HUES6 (cell line): ENCODE results near the gene KLHL26.

Source experiments
- H3K27ac ChIP-seq: 2 replicates; pipeline ENCODE4 v1.7.0; 2013; ENCODE audit warnings: low read depth, mild to moderate bottlenecking, low read length, inconsistent platforms
- H3K27me3 ChIP-seq: 2 replicates; pipeline ENCODE4 v1.6.1; 2013; ENCODE audit warnings: low read length; ENCODE audit not compliant: control insufficient read depth, insufficient read depth
- H3K36me3 ChIP-seq: 2 replicates; pipeline ENCODE4 v1.6.1; 2013; ENCODE audit warnings: low read length; ENCODE audit not compliant: control insufficient read depth, insufficient read depth
- H3K4me1 ChIP-seq: 2 replicates; pipeline ENCODE4 v1.6.1; 2013; ENCODE audit warnings: low read length; ENCODE audit not compliant: control insufficient read depth, insufficient read depth
- H3K4me3 ChIP-seq: 2 replicates; pipeline ENCODE4 v1.5.1; 2013; ENCODE audit warnings: low read depth, low read length
- H3K9ac ChIP-seq: one replicate; pipeline ENCODE4 v1.6.1; 2013; ENCODE audit warnings: mild to moderate bottlenecking, low read length
- H3K9me3 ChIP-seq: 2 replicates; pipeline ENCODE4 v1.6.1; 2013; ENCODE audit warnings: low read depth, low read length; ENCODE audit not compliant: control insufficient read depth, insufficient read depth

The KLHL26 gene

GRCh38 chr19:18651733-18652132 is 14.9 kb downstream of the KLHL26 start:
- no peak overlapping the region for H3K27ac ChIP-seq

DNA sequence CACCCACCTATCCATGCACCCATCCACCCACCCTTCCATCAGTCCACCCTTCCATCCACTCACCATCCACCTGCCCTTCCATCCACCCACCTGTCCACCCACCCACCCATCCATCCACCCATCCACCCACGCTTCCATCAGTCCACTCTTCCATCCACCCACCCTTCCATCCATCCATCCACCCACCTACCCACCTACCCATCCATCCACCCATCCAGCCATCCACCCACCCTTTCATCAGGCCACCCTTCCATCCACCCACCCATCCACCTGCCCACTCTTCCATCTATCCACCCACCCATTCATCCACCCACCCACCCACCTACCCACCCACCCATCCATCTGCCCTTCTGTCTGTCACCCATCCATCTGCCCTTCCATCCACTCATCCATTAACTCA is 17.0 kb downstream of the KLHL26 start:
- H3K9me3 ChIP-seq, result no peaks in the 10 kb centered on the region
- peaks cover 8% of the 10 kb centered on the region; the same call in 1 of the 2 replicates for H3K27me3 ChIP-seq
- H3K4me1 ChIP-seq, result peaks cover 41% of the 10 kb centered on the region
- no peak overlapping the region for H3K4me3 ChIP-seq
- H3K36me3 ChIP-seq, result no peaks in the 10 kb centered on the region
- H3K27ac ChIP-seq, result no peak overlapping the region
- H3K9ac ChIP-seq, result no peak overlapping the region

More at GRCh38 chr19:18651733-18652132, 14.9 kb downstream of the KLHL26 start:
- H3K4me3 ChIP-seq, result no peak overlapping the region
- no peaks in the 10 kb centered on the region for H3K36me3 ChIP-seq
- peaks cover 39% of the 10 kb centered on the region for H3K4me1 ChIP-seq
- no peak overlapping the region for H3K9ac ChIP-seq
- peaks cover 4% of the 10 kb centered on the region; the same call in 1 of the 2 replicates for H3K27me3 ChIP-seq
- H3K9me3 ChIP-seq, result no peaks in the 10 kb centered on the region

DNA sequence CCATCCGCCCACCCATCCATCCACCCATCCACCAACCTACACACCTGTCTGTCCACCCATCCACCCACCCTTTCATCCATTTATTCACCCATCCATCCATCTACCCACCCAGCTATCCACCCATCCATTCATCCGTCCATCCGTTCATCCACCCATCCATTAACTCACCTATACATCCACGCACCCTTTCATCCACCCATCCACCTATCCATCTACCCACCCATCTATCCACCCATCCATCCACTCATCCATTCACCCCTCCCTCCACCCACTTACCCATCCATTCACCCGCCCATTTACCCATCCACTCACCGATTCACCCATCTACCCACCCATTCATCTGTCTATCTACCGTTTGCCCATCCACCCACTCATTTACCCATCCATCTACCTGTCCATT is 17.6 kb downstream of the KLHL26 start:
- no peaks in the 10 kb centered on the region for H3K9me3 ChIP-seq
- no peak overlapping the region for H3K4me3 ChIP-seq
- no peak overlapping the region for H3K9ac ChIP-seq
- peaks cover 39% of the 10 kb centered on the region for H3K4me1 ChIP-seq
- no peaks in the 10 kb centered on the region for H3K36me3 ChIP-seq
- H3K27me3 ChIP-seq, result peaks cover 8% of the 10 kb centered on the region; the same call in 1 of the 2 replicates
- no peak overlapping the region for H3K27ac ChIP-seq

DNA sequence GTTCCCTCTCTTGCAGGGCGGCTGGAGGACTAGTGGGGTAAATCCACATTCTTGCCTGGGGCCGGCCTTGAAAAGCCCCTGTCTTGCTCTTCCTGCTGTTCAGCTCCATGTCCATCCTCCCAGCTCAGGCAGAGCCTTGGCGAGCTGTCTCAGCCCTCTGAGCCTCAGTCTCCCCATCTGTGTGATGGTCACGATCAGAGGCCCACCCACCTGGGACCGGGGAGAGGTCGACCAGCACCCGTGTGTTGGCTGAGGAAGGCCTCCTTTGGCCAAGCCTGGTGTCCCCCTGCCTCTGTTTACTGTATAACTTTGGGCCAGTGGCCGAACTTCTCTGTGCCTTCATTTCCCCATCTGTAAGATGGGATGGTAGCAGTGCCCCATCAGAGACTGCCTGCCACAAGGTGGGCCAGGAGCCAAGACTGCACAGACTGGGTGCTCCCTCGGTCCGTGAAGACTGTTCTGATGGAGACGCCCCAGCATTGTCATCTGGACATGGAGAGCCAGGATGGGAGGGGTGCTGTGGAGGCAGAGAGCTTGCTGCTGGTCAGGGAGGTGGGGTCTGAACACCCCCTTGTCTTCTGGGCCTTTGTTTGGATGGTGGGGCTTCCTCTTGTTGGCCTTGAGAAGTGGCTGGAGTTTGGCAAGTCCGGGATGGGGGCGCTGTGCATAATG is 18.5 kb downstream of the KLHL26 start:
- H3K9ac ChIP-seq, result no peak overlapping the region

DNA sequence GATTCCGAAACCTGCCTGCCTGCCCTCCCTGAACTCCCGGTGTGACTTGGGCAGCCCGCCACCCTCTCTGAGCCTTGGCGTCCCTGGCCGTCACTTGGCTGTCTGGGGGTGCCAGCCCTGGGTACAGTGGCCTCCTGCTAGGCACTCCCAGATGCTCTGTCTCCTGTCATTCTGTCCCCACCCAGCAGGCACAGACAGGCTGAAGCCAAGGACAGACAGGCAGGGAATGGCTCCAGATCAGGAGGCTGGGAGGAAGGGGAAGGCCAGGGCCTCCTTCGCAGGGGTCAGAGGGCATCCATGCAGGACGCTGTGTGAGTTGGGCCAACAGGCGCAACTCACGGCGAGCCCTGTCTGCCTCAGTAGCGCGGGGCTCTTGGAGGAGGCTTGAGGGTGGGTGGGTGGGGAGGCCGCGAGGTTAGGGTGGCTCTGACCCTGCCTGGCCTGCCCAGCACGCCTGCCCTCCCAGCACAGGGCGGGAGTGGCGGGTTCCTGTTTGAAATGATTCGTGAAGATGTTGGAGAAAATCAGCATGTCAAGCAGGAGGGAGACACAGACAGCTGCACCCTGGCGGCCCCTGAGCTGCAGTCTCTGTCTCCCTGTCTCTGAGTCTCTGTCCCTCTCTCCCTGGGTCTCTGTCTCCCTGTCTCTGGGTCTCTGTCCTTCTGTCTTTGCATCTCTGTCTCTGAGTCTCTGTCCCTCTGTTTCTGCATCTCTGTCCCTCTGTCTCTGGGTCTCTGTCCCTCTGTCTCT is 19.7 kb downstream of the KLHL26 start:
- Histone ChIP-seq H3K27me3 (peaks cover 4% of the 10 kb centered on the region; the same call in 1 of the 2 replicates), H3K9ac (no peak overlapping the region), H3K9me3 (no peaks in the 10 kb centered on the region), H3K4me3 (no peak overlapping the region), H3K27ac (no peak overlapping the region), H3K36me3 (no peaks in the 10 kb centered on the region), H3K4me1 (peaks cover 29% of the 10 kb centered on the region)

More for the DNA sequence above, 18.5 kb downstream of the KLHL26 start:
- H3K4me1 ChIP-seq, result peaks cover 37% of the 10 kb centered on the region
- peaks cover 6% of the 10 kb centered on the region; the same call in 1 of the 2 replicates for H3K27me3 ChIP-seq
- H3K9me3 ChIP-seq, result no peaks in the 10 kb centered on the region
- no peak overlapping the region for H3K27ac ChIP-seq
- H3K36me3 ChIP-seq, result no peaks in the 10 kb centered on the region
- H3K4me3 ChIP-seq, result no peak overlapping the region

DNA sequence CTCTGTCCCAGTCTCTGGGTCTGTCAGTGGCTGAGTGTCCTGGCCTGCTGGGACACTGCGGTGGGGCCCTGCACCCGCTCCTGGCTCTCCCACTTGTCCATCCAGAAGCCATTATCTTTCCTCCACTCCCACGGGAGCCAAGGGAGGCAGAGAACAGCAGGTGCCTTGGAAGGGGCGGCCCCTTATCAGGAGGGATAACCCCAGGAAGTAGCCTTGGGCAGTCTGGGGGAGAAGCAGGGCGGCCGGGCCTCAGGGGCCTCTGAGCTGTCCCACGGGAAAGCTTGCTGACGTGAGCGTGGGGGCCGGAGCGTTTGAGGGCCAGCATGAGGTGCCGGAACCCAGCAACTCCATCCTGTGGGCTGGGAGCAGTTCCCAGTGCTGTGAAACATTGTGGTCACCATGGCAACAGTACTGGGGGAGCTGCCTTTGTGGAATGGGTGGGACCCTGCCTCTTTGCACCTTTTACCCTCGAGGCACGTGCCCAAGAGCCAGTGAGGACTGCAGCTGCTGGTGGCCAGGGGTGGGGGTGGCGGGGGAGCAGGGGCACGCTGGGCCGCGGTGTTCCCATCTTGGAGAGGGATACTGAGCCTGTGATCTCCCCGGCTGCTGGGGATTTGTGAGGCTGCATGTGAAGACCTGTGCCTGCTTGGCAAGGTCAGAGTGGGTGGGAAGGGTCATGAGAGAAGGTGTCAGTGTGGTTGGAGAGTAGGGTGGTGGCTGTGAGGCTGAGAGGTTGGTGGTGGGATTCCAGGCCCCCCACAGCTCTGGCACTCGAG is 20.9 kb downstream of the KLHL26 start:
- no peaks in the 10 kb centered on the region for H3K36me3 ChIP-seq
- H3K27ac ChIP-seq, result no peak overlapping the region
- H3K4me1 ChIP-seq, result peaks cover 24% of the 10 kb centered on the region
- peaks cover 4% of the 10 kb centered on the region; the same call in 1 of the 2 replicates for H3K27me3 ChIP-seq
- no peaks in the 10 kb centered on the region for H3K9me3 ChIP-seq
- no peak overlapping the region for H3K4me3 ChIP-seq
- no peak overlapping the region for H3K9ac ChIP-seq

DNA sequence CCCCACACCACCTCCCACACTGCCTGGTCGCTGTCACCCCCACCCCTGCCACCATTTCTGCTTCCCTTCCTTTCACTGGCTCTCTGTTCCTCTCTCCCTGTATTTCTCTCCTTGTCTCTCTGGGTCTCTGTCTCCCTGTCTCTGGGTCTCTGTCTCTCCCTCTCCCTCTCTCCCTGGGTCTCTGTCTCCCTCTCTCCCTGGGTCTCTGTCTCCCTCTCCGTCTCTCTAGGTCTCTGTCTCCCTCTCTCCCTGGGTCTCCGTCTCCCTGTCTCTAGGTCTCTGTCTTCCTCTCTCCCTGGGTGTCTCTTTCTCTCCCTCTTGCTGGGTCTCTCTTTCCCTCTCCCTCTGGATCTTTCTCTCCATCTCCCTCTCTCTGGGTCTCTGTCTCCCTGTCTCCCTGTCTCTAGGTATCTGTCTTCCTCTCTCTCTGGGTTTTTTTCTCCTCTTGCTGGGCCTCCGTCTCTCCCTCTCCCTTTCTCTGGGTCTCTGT is 21.6 kb downstream of the KLHL26 start:
- Histone ChIP-seq H3K9me3 (no peaks in the 10 kb centered on the region), H3K4me3 (no peak overlapping the region), H3K36me3 (no peaks in the 10 kb centered on the region), H3K4me1 (peaks cover 30% of the 10 kb centered on the region), H3K27ac (no peak overlapping the region), H3K27me3 (peaks cover 4% of the 10 kb centered on the region; the same call in 1 of the 2 replicates), H3K9ac (no peak overlapping the region)

GRCh38 chr19:18659281-18660050 is 22.6 kb downstream of the KLHL26 start:
- no peak overlapping the region for H3K9ac ChIP-seq
- H3K4me1 ChIP-seq, result peaks cover 36% of the 10 kb centered on the region
- H3K27me3 ChIP-seq, result peaks cover 4% of the 10 kb centered on the region; the same call in 1 of the 2 replicates
- no peaks in the 10 kb centered on the region for H3K36me3 ChIP-seq
- no peaks in the 10 kb centered on the region for H3K9me3 ChIP-seq
- H3K27ac ChIP-seq, result peak overlapping the region; percentile 19; the same call in 1 of the 2 replicates
- no peak overlapping the region for H3K4me3 ChIP-seq

- Histone ChIP-seq H3K4me3 (no peak overlapping the region), H3K27me3 (peaks cover 4% of the 10 kb centered on the region; the same call in 1 of the 2 replicates), H3K4me1 (peaks cover 36% of the 10 kb centered on the region), H3K9me3 (no peaks in the 10 kb centered on the region), H3K9ac (no peak overlapping the region), H3K36me3 (no peaks in the 10 kb centered on the region), H3K27ac (no peak overlapping the region)
These were observed 23.5 kb downstream of the KLHL26 start for GRCh38 chr19:18660051-18660910.
